ENCODE data around the gene CCDC142.
"Not testable (repeated sequence)": the region's sequence is repeated elsewhere in the genome, so short reads cannot be mapped to it uniquely, and the experiment has no call there.

CCDC142 gene

DNA sequence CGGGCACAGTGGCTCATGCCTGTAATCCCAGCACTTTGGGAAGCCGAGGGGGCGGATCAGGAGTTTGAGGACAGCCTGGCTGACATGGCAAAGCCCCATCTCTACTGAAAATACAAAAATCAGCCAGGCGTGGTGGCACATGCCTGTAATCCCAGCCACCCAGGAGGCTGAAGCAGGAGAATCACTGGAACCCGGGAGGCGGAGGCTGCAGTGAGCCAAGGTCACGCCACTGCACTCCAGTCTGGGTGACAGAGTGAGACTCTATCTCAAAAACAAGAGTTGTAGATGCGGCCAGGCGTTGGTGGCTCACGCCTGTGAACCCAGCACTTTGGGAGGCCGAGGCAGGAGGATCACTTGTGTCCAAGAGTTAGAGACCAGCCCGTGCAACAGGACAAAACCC lies 12.1 kb downstream of the CCDC142 start:
- DNase-seq: not testable (repeated sequence)

DNA sequence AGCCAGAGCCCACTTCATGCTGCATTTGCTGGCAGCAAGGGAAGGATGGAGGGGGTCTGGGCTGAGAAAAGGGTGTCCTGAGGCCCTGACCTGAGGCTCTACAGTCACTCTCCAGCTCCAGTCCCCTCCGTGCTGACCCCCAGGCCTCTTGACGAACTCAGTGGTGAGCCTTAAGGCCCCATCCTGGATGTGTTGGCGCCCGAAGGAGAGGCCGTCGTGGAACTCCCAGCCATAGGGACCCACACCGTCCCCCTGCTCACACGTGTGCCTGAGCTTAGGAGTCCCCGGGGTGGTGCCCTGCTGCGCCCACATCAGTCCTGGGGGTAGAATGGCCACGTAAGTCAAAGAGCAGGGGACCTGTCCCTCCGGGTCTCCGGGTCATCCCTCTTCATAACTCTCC lies 18.4 kb downstream of the CCDC142 start:
- DNase-seq: no peak

DNA sequence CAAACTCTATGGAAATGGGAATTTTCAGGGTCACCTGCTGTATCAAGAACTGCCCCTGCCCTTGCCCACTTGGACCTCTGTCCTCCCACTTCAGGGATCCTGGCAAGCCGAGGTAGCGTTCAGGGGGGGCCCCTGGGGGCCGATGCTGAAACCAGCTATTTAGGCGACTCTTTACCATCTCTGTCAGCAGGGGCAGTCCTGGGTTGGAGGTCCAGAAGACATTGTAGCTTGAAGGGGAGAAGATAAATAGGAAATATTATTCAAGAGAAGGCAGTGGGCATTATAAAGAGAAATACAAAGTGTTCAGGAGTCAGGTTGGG lies 20.1 kb downstream of the CCDC142 start:
- DNase-seq: no peak

DNA sequence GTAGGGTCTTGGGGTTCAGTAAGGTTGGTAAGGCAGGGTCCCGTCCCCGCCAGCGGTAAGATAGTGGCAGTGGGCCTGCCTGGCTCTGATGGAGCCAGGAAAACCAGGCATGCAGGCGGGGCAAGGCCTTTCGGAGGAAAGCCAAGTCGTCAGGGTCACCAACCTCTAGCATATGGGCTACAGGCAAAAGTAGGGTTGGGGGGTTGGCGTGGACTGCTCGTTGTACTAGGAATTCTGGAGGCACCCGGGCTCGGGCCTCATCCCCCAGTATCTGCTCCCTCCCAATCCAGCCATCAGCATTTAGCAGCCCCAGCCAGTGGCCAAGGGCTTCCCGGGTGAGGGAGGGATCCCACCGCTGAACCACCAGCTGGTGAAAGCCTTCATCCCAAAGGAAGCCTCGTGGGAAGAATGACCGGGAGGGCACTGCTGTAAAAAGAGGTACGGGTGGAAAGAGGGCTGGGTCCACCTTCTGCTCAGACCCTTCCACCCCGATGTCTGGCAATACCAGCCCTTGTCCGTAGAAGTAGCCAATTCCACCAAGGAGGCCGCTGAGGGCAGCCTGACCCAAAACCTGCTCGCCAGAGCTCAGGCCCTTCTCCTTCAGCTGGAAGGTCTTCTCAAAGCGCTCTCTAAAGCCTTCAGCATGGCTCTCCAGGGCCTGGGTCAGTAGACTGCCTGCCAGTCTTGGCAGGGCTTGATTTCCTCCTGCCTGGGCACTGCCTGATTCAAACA lies 20.6 kb downstream of the CCDC142 start:
- no peak for DNase-seq

DNA sequence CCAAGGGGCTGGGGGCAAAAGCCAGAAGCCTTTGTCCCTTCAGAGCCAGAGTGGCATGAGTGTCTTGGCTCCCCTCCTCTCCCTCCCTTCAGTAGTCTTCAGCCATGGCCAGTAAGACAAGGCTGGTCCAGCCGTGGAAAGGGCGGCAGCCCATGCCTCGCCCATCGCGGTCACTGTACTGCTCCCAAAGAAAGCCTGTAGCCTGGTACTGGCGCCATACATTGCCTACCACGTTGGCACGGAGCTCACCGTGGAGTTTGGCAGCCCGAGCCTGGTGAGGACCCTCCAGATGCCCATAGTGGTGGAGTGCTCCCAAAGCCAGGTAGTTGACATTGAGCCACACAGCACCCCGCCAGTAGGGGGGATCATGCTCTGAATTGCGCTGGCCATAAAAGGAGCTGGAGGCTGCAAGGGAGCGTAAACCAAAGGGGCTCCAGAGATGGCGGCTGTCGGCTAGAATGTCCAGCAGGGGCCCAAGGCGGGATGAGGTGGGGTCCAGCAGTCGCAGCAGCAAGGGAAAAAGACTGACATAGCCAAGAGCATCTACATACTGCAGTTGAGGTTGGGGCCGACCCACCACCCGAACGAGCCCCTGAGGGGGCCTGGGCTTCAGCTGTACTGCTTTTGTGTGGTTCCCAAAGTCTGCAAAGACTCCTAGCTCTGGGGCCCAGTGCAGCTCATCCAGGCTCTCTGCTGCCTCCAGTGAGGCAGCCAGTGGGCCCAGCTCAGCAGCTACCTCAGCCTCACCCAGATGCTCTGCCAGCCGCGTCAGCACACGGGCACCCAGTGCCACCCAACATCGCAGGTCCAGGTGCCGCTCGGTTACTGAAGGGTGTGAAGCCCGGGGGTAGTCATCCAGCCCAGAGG lies 21.4 kb downstream of the CCDC142 start:
- no peak for DNase-seq

DNA sequence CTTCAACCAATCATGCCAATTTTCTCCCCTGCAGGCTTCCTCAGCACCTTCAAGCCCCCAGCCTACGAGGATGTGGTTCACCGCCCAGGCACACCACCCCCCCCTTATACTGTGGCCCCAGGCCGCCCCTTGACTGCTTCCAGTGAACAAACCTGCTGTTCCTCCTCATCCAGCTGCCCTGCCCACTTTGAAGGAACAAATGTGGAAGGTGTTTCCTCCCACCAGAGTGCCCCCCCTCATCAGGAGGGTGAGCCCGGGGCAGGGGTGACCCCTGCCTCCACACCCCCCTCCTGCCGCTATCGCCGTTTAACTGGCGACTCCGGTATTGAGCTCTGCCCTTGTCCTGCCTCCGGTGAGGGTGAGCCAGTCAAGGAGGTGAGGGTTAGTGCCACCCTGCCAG lies 22.6 kb downstream of the CCDC142 start:
- not testable (repeated sequence) for DNase-seq

DNA sequence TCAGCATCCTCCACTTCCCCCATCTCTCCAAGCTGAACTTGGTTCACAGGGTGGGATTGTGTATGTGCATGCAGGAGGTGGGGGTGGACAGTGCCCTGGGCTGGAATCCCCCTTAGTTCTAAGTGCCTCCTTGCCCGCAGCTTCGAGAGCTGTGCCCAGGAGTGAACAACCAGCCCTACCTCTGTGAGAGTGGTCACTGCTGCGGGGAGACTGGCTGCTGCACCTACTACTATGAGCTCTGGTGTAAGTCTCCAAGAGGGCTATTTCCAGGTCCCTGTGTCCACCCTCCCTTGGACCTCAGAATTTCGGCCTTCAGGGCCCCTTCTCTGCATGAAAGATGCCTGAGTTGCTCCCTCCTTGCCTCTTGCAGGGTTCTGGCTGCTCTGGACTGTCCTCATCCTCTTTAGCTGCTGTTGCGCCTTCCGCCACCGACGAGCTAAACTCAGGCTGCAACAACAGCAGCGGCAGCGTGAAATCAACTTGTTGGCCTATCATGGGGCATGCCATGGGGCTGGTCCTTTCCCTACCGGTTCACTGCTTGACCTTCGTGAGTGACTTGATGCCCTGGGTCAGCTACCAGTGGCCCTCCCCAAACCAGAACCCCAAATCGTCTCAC lies 23.2 kb downstream of the CCDC142 start:
- not testable (repeated sequence) for DNase-seq

DNA sequence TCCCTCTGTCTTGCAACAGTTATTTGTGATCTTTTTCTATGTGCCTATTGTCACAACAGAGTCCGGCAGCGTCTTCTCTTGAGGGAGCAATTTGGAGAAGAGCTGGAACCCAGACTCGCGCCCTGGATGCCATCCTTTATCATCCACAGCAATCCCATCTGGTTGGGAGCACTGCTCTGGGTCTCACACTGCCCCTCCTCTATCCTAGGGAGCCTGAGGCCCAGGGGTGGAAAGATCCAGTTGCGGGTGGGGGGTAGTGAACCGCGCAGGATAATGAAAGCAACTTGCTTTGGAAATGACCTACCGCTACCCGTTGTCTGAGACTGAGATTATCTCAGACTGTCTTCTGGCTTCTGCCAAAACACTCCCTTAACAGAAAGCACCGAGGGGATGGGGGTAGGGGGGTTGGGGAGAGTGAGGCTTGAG lies 23.8 kb downstream of the CCDC142 start:
- no peak for DNase-seq

DNA sequence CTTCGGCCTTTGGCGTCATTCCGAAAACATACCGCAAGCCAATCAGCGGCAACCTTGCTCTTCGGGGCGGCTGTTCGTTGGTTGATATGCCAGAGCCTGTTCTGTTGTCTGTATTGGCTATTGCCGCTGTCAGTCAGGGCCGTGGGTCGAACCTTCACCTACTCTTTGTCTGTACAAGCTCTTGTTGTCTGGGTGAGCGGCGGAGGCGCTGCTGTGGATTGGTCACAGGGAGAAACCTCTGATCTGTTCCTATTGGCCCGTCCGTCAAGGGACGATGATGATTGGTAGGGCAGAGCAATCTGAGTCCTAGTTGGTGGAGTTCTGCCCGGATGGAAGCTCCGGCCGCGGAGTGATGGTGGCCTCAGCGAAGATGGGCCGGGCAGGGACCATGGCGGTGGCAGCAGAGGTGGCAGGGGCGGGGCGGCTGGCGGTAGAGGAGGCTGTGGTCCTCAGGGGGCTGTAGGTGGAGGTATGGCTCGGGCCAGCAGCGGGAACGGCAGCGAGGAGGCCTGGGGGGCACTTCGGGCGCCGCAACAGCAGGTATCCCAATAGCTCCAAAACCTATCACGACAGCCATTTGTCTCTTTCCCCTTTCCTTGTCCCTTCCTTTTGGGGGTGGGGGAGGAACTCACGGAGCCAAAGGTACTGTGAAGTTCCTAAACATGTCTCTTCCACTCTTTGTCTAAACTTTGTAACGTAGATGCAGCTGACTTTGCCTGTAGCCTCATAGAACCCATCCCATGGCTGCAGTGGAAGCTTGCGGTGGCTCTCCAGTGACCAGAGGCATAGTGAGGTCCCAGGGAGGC lies 24.5 kb downstream of the CCDC142 start, which contains the start of gene WBP1:
Gene WBP1, plus strand, starts transcription at position 307 of the 806 bp plus-strand sequence. Its CDS starts 165 bp downstream, at position 472.
- peak; percentile 100 for DNase-seq

DNA sequence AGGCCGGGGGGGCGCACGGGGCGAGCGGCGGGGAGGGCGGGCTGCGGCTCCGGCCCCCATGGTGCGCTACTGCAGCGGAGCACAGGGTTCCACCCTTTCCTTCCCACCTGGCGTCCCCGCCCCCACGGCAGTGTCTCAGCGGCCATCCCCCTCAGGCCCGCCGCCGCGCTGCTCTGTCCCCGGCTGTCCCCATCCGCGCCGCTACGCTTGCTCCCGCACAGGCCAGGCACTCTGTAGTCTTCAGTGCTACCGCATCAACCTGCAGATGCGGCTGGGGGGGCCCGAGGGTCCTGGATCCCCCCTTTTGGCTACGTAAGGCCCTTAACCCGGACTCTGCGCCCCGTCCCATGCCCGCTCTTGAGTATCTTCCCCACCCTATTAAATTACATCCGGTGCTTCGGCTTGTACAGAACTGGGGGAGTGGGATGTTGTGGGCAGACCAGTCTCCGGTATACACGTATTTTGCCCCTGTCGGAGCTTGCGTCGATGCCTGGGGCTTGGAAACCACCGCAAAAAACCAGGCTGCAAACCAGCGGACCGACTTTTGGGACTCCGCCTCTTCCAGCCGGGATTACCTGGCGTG lies 25.2 kb downstream of the CCDC142 start:
- peak; percentile 54 for DNase-seq

DNA sequence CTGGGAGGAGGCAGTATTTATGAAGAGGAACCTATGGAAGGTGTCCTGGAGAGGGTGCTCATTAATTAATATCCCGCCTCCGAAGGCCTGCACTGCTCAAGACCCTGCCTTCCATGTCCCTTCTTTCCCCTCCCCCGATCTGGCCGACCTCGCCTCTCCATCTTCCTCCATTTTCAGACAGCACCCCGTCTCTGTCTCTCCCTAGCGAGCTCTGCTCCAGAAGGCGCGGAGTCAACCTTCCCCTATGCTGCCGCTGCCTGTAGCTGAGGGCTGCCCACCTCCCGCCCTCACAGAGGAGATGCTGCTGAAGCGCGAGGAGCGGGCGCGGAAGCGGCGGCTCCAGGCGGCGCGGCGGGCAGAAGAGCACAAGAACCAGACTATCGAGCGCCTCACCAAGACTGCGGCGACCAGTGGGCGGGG lies 25.7 kb downstream of the CCDC142 start:
- peak; percentile 14 for DNase-seq

DNA sequence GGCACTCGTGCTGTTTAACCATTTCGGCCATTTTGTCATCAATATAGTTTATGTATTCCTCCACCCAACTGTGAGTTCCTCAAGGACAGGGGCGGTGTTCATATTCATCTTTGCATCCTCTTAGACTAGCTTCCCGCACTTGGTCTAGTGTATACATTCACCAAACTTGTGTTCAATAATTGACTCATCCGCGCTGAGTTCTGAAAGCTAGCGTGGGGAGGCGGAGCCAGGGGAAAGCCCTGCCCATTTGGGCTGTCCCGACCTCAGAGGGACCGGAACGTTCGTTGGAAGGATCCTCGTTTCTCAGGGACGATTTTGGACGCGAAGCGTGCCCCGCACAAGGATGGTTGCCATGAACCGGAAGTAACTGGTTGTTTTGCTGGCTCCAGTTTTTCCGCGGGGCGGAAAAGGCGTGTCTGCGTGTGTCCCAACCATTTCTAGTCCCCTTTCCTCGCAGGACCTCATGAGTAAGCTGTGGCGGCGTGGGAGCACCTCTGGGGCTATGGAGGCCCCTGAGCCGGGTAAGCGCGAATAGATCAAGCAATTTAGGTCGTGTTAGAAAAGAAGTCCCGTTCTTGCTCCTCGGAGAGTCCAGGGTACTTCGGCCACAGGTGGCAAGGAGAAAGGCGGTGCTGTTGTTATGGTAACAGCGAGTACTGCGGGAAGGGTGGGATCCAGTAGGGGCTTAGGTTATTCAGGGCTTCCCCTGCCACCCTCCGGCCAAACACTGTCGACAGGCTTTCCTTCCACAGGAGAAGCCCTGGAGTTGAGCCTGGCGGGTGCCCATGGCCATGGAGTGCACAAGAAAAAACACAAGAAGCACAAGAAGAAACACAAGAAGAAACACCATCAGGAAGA lies 27.9 kb downstream of the CCDC142 start, which contains the start of gene INO80B:
Gene INO80B, plus strand, starts transcription at position 434 of the 858 bp plus-strand sequence. Its CDS starts 30 bp downstream, at position 464.
- peak; percentile 98 for DNase-seq

DNA sequence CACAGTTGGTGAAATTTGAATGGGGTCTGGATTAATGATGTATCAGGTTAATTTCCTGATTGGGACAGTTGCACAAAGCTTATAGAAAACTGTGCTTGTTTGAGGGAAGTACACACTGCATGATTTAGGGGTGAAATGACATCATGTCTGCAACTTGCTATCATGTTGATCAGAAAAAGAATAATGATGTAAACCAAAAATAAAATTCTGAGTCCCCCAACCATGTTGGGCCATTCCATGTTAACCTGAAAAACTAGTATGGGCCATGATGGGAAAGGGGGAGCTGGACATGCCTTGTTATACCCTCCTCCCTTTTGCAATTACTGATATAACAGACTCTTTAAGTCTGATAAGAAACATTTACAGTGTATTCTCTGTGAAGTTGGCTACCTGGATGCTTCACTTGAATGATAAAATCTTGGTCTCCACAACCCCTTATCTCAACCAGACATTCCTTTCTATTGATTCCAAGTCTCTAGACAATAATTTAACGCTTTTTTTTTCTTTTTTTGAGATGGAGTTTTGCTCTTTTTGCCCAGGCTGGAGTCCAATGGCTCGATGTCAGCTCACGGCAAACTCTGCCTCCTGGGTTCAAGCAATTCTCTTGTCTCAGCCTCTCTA lies 32.1 kb downstream of the CCDC142 start:
- no peak for DNase-seq

DNA sequence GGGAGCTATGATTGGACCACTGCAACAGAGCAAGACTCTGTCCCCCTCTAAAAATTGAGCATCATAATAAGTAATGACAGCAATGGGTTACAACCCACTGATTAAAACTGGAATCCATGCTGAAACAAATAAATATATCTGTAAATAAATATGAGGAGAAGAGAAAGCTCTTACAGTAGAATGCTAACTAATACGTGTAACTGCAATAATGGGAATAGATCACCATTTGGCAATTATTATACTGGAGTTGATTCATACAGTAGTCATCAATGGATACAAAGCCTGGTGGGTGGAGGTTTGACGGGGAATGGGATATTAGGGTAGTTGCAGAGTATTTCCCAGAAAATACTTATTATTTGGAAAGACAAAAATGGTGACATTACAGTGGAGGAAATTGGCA lies 34.0 kb downstream of the CCDC142 start:
- DNase-seq: no peak

DNA sequence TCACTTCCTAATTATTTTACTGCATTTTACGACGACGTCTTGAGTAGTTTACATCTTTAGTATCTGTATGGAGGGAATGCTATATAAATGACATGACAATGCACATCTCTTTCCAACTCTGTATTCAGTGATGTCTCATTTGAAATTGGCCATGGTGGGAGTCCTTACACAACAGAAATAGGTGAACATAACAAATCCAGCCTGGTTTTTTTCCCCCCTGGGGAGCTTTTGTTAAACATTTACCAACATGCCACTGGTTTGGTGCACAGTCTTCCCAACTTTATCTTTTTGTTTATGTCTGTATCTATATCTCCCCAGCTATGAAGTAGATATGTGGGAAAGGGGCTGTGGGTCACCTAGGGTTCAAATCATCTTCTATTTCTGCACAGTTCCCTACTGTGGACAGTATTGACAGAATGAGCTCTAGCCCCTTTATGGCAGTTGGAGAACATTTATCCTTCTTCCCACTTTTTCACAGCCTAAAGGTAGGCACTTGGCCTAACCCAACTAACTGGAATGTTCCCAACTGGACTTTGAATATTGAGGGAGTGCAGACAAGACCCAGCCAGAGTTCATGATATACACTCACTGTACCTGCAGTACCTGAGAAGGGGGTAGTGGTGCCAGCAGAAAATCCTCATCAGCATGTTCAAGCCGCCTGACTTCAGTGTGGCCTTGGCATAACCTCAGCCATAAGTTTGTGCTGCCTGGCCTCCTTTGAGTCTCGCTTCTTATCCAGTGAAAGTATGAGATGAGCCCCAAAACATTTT lies 35.4 kb downstream of the CCDC142 start:
- DNase-seq: no peak

DNA sequence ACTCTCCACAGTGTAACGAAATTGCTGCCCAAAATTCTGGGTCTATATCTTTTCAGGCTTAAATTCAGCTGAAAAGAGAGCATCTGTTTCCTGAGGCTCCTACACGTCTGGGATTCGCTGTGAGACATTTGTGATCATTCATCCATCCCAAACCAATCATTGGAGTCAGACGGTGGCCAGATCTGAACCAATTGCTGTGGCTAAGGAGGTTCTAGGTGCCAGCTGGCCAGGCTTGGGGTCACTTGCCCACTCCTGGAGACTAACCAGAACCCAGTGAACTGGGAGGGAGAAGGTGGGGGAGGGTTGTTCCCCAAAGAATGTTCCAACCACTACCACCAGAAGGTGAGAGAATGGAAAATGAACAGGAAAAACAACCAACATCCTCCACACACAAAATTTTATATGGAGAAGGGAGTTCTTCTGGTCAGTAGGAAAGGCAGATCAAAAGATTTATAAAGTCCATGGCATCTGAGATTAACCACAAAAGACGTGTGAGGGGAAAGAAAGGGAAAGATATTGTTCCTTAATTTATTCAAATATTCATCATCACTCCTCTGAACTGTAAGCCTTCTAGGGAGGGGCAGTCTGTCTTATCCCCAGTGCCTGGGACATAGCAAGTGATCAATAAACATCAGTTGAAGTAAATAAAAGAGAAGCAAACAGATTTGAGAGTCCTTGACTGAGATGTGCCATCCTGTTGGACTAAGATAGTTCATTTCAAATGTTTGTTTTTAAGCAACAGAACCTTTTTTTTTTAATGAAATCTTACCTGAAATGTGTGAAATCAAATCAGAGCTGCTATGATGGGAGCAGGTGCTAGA lies 38.1 kb downstream of the CCDC142 start:
- DNase-seq: no peak

DNA sequence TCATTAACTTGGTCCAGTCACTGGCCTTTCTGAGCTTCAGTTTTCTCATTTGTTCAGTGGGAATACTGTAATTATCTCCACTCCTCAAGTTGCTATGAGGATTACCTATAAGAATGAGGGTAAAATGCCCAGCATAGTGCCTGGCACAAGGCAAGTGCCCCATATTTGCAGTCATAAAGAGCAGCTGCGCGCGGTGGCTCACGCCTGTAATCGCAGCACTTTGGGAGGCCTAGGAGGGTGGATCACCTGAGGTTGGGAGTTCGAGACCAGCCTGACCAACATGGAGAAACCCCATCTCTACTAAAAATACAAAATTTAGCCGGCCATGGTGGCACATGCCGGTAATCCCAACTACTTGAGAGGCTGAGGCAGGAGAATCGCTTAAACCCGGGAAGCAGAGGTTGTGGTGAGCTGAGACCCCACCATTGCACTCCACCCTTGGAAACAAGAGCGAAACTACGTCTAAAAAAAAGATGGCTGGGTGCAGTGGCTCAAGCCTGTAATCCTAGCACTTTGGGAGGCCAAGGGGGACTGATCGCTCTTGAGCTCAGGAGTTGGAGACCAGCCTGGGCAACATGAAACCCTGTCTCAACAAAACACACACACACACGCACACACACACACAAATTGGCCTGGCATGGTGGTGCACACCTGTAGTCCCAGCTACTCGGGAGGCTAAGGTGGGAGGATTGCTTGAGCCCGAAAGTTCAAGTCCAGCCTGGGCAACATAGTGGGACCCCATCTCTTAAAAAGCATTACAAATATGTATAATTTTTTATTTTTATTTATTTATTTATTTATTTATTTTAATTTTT lies 40.1 kb downstream of the CCDC142 start:
- DNase-seq: not testable (repeated sequence)

Data from hematopoietic multipotent progenitor cell treated with erythropoietin and hydrocortisone succinate and interleukin-3 and kit ligand, for 8 days (in vitro differentiated cells).